ENCODE data around the gene PRRC2B. TPM values are rescaled to one million over a fixed set of nuclear protein-coding genes. Genes with fewer than 3 reads are reported as not detected.

The PRRC2B gene
- total RNA-seq, 1 experiment from 2014 or later: 170 TPM

GRCh38 chr9:131511416-131511815 lies 117.5 kb downstream of the PRRC2B start (continued):
- TF ChIP-seq REST (IDR thresholded peaks at IDR 0.05; ENCODE audit: low read depth) (no peak), ELF1 (IDR thresholded peaks at IDR 0.05; ENCODE audit: borderline replicate concordance, low read depth) (no peak), TCF7L2 (IDR thresholded peaks at IDR 0.05; ENCODE audit: borderline replicate concordance, extremely low read depth, insufficient read depth, insufficient read length) (no peak)

- ChIA-PET RAD21 (ENCODE audit: low non-redundant PET in 1 of 2, low total read pairs in 2 of 2, uncharacterized antibody in 2 of 2, unreplicated experiment in 2 of 2) (no interaction called here), POLR2A (no interaction called here), CTCF (no interaction called here)
- ATAC-seq (no peak), DNase-seq (ENCODE audit: low read depth, low spot score) (no peak)
- Histone ChIP-seq H3K9me3 (ENCODE audit: control insufficient read depth in 1 of 2, insufficient read depth in 1 of 2, low read depth in 1 of 2, low read length in 2 of 2) (no peaks in the 10 kb centered on the region), H3K36me3 (ENCODE audit: control insufficient read depth in 1 of 2, insufficient read depth in 2 of 2, low read length in 2 of 2) (peaks cover 18 to 26% of the 10 kb centered on the region in 2 experiments), H3K27ac (ENCODE audit: low read depth, low read length) (no peak overlapping the region), H3K9me2 (ENCODE audit: insufficient read depth) (no peaks in the 10 kb centered on the region), H2AFZ (ENCODE audit: low read depth, low read length, poor library complexity, severe bottlenecking) (no peak overlapping the region), H3K79me2 (ENCODE audit: insufficient read depth, low read length) (no peaks in the 10 kb centered on the region), H3K4me3 (replicated peaks in 1 of 2; ENCODE audit: low read depth in 1 of 2, low read length in 2 of 2) (no peak overlapping the region), H3K9ac (ENCODE audit: low read length) (no peak overlapping the region), H4K20me1 (ENCODE audit: insufficient read depth) (no peaks in the 10 kb centered on the region), H3K27me3 (ENCODE audit: insufficient read depth, low read length) (no peaks in the 10 kb centered on the region), H3K4me1 (ENCODE audit: control insufficient read depth in 1 of 2, insufficient read depth in 2 of 2, low read length in 2 of 2) (no peaks in the 10 kb centered on the region), H3K4me2 (ENCODE audit: low read length) (no peak overlapping the region)
- TF ChIP-seq EZH2 (IDR thresholded peaks at IDR 0.05) (no peak), MAX (IDR thresholded peaks at IDR 0.05) (no peak), EGR1 (IDR thresholded peaks at IDR 0.05; ENCODE audit: low read depth) (no peak), ATF3 (IDR thresholded peaks at IDR 0.05) (no peak), ZFX (IDR thresholded peaks at IDR 0.05) (no peak), JUND (IDR thresholded peaks at IDR 0.05) (no peak), RAD21 (IDR thresholded peaks at IDR 0.05; ENCODE audit: low read depth) (no peak), POLR2A (IDR thresholded peaks at IDR 0.05; ENCODE audit: borderline replicate concordance, extremely low read depth, insufficient read depth, insufficient read length) (no peak), REST (IDR thresholded peaks at IDR 0.05; ENCODE audit: low read depth) (no peak), ELF1 (IDR thresholded peaks at IDR 0.05; ENCODE audit: borderline replicate concordance, low read depth) (no peak), CEBPB (IDR thresholded peaks at IDR 0.05; ENCODE audit: low read depth) (no peak), TCF7L2 (IDR thresholded peaks at IDR 0.05; ENCODE audit: borderline replicate concordance, extremely low read depth, insufficient read depth, insufficient read length) (no peak), CTCF (IDR thresholded peaks at IDR 0.05 in 2 of 3, conservative IDR thresholded peaks at IDR 0.05 in 1 of 3; ENCODE audit: borderline replicate concordance in 1 of 3, insufficient read depth in 1 of 3, low read depth in 2 of 3, low read length in 2 of 3) (no peak), EZH2phosphoT487 (IDR thresholded peaks at IDR 0.05; ENCODE audit: borderline replicate concordance) (no peak), SIN3A (IDR thresholded peaks at IDR 0.05; ENCODE audit: low read depth) (no peak)
- intact Hi-C loops (cut with micrococcal nuclease): no loop called here
- BruUV-seq (replicated peaks): no TSS peak
Measured at GRCh38 chr9:131511880-131512279, 118.0 kb downstream of the PRRC2B start.

Data from HCT116 (cell line).